GM10266 (cell line): ENCODE data around the gene COL8A2.

ENCODE experiments used
- DNase-seq: peaks from one replicate; pipeline ENCODE4 v3.0.0; 2012; ENCODE audit errors: extremely low spot score
- TF ChIP-seq, protein P1 (sequence below): IDR thresholded peaks from 2 replicates; pipeline ENCODE4 v1.5.1; 2012; ENCODE audit warnings: mild to moderate bottlenecking, low read depth; ENCODE audit not compliant: control insufficient read depth, insufficient read depth; ENCODE audit errors: missing control alignments

The COL8A2 gene

DNA sequence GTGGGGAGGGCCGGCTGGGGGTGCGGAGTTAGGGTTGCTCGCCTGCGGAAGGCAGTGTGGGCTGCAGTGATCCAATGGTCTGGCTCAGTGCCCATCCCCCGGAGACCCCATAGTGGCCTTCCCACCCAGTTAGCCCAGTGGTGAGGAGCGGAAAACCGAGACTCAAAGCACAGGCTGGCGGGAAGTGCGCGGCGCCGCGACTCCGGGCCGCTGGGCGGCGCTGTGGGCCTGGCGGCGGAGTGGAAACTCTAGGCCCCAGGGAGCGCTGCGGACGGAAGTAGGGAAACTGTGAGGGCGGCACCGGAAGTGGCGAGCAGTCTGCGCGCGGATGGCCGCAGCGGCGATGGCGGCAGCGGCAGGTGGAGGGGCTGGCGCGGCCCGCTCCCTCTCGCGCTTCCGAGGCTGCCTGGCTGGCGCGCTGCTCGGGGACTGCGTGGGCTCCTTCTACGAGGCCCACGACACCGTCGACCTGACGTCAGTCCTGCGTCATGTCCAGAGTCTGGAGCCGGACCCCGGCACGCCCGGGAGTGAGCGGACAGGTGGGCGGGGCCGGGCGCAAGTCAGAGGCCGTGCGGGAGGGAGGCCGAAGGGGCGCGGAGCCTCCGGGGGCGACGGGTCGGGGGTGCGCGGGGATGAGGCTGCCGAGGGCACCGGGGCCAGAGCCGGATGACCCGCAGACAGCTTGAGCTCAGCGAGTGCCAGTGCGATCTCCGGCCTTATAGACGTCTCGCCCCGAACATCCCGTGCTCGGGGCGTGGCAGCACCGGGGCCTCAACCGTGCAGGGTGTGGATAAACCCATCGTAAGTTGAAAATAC lies 36.2 kb downstream of the COL8A2 start, which contains the start of gene ADPRS:
ADPRS (plus strand) TSS at position 316 of the 816 bp plus-strand sequence; CDS start at position 329, 13 bp downstream.
- DNase-seq: peak; percentile 96
- TF ChIP-seq, protein P1, sequence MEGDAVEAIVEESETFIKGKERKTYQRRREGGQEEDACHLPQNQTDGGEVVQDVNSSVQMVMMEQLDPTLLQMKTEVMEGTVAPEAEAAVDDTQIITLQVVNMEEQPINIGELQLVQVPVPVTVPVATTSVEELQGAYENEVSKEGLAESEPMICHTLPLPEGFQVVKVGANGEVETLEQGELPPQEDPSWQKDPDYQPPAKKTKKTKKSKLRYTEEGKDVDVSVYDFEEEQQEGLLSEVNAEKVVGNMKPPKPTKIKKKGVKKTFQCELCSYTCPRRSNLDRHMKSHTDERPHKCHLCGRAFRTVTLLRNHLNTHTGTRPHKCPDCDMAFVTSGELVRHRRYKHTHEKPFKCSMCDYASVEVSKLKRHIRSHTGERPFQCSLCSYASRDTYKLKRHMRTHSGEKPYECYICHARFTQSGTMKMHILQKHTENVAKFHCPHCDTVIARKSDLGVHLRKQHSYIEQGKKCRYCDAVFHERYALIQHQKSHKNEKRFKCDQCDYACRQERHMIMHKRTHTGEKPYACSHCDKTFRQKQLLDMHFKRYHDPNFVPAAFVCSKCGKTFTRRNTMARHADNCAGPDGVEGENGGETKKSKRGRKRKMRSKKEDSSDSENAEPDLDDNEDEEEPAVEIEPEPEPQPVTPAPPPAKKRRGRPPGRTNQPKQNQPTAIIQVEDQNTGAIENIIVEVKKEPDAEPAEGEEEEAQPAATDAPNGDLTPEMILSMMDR: peak; percentile 100

DNA sequence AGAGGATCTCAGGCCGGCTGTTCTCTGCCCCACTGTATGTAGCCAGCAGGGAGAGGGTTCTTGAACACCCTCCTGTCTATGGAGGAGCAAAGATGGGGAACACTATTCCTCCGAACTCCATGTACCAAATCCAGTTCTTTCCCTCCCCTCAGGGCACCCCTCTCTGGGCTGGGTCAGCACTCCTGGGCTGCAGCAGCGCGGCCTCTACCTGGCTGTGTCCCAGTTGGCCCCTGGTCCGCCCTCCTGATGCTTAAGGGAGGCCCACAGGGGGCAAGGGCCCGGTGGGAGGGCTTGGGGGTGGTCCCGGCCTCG lies 36.8 kb downstream of the COL8A2 start:
- TF ChIP-seq, protein P1: peak; percentile 18

DNA sequence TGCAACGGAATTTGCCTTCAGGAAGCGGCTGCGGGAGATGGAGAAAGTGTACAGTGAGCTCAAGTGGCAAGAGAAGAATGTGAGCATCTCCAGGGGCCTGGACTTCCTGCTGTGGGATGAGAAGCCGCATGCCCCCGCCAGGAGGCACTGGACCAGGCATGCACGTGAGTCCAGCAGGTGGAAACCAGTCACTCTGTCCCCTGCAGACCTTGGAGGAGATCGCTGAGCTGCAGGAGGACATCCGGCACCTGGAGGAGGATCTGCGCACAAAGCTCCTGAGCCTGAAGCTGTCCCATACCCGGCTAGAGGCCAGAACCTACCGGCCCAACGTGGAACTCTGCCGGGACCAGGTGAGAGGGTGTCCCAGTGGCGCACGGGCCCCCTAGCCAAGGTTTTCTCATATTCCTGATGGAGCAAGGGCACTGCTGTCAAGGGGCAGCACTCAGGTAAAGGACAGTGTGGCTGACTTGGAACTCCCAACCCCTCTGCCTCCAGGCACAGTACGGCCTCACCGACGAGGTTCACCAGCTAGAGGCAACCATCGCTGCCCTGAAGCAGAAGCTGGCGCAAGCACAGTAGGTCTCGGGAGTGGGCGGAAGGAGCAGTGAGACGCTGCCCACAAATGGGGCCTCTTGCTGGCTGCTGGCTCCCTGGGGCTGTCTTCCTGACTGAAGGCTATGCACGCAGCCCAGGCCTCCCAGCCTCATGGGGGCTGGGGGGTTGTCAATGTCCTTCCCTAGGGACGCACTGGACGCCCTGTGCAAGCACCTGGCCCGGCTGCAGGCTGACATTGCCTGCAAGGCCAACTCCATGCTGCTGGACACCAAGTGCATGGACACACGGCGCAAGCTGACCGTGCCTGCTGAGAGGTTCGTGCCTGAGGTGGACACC lies 37.5 kb downstream of the COL8A2 start:
- peak; percentile 25 for DNase-seq
- TF ChIP-seq, protein P1: no peak

More for the DNA sequence above, 36.8 kb downstream of the COL8A2 start:
- no peak for DNase-seq

DNA sequence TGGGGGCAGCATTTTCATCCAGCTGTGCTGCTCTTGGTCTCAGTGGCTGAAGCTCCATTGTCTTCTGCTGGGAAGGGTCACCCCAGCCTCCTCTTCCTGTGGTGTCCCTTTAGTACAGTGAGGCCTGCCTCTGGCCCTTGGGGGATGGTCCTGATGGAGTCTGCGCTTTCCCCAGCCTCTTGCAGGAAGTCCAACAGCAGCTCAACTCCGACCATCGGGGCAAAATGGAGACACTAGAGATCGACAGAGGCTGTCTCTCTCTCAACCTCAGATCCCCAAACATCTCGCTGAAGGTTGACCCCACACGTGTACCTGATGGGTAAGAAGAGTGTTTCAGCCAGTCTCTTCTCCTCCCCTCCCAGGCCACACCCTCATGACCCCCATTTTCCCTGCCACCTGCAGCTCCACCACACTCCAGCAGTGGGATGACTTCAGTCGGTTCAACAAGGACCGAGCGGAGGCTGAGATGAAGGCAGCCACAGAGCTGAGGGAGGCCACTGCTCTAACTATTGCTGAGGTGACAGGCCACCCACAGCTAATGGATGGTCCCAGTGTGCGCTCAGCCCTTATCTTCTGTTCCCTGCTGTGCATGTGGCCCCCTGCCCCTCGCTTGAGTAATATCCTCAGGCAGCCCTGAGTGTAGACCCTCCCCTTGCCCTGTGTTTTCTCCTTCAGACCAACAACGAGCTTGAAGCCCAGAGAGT lies 38.3 kb downstream of the COL8A2 start:
- TF ChIP-seq, protein P1: no peak
- DNase-seq: peak; percentile 11

DNA sequence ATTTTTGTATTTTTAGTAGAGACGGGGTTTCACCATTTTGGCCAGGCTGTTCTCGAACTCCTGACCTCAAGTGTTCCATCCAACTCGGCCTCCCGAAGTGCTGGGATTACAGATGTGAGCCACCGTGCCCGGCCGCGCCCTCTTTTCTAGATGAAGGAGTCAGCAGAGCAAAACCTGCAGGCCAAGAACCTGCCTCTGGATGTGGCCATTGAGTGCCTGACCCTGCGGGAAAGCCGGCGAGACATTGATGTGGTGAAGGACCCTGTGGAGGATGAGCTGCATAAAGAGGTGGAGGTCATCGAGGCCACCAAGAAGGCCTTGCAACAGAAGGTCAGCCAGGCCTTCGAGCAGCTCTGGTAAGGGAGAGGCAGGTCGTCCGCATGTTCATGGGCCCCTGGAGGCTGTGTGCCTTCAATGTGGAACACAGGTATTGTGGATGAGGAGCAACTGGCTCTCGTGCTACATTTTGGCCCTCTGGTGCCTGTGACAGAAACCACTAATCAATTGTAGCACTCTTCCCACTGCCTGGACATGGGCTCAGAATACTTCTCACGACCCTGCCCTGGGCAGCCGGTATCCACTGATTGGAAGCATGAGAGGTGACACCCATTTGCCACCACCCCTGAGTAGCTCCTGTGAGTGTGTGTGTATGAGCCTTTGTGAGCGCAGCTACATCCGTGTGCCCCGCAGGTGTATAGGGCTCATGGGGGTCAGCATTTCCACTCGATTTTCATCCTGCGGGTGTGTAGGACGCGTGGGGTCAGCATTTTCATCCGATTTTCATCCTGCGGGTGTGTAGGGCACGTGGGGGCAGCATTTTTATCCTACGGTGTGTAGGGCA lies 39.1 kb downstream of the COL8A2 start:
- TF ChIP-seq, protein P1: no peak
- peak; percentile 25 for DNase-seq

DNA sequence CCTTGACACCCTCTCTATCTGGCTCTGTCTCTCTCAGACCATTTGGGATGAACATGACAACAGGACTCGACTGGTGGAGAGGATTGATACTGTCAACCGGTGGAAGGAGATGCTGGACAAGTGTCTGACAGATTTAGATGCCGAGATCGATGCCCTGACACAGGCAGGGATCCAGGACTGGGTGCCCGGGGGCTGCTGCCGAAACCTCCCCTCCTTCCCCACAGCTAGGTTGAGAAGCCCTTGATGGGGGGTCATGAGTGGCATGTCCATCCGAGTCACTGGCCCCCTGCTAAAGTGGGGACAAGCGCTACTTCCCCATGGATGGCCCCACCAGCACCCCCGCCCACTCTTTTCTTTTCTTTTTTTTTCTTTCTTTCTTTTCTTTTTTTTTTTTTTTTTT lies 39.9 kb downstream of the COL8A2 start:
- TF ChIP-seq, protein P1: no peak
- DNase-seq: no peak
